Upper lobe of left lung (tissue), 6 donors: Measurements from ENCODE around the gene AJAP1. TPM values are rescaled to one million over a fixed set of nuclear protein-coding genes. Genes with fewer than 3 reads are reported as not detected.
A peak's percentile ranks its signal among the peaks of the same experiment; 100 is the strongest.

ENCODE experiments used
- ATAC-seq, 2 donors: fragments of 200-7000 bp; cut with Tn5 transposase; one replicate each; pipeline ENCODE4 v1.9.1; 2022; ENCODE audit warnings: mild to moderate bottlenecking in 2 of 2, moderate library complexity in 2 of 2; ENCODE audit not compliant: low FRiP score in 2 of 2
- DNase-seq, 2 donors: peaks; one replicate each; pipeline ENCODE4 v3.0.0-alpha.2; 2019 to 2020
- H3K27ac ChIP-seq, 4 donors: fragments of 200-600 bp; sonication (generic); one replicate each; pipeline ENCODE4 v1.5.1; 2016 to 2019
- H3K27me3 ChIP-seq, 4 donors: fragments of 200-600 bp; sonication (generic); one replicate each; pipeline ENCODE4 v1.5.1; 2017 to 2019
- H3K36me3 ChIP-seq, 4 donors: fragments of 200-600 bp; sonication (generic); one replicate each; pipeline ENCODE4 v1.5.1; 2016 to 2019
- H3K4me1 ChIP-seq, 4 donors: fragments of 200-600 bp; sonication (generic); one replicate each; pipeline ENCODE4 v1.5.1; 2018 to 2019
- H3K4me3 ChIP-seq, 4 donors: fragments of 200-600 bp; sonication (generic); one replicate each; pipeline ENCODE4 v1.5.1; 2017 to 2019; ENCODE audit warnings: mild to moderate bottlenecking in 2 of 4, moderate library complexity in 1 of 4
- H3K9me3 ChIP-seq, 4 donors: fragments of 200-600 bp; sonication (generic); one replicate each; pipeline ENCODE4 v1.5.1; 2018 to 2019
- EP300 ChIP-seq, 4 donors: sonication (generic); formaldehyde crosslinking; IDR thresholded peaks; one replicate each; pipeline ENCODE4 v1.5.1; 2017; ENCODE audit warnings: antibody characterized with exemption in 4 of 4, control low read depth in 2 of 4
- POLR2A ChIP-seq, 4 donors: fragments of 450-650 bp; IDR thresholded peaks; one replicate each; pipeline ENCODE4 v1.5.1; 2016 to 2017; ENCODE audit warnings: antibody characterized with exemption in 4 of 4, mild to moderate bottlenecking in 2 of 4
- POLR2AphosphoS5 ChIP-seq, 2 donors: sonication (generic); formaldehyde crosslinking; IDR thresholded peaks; one replicate each; pipeline ENCODE4 v1.5.1; 2017; ENCODE audit warnings: antibody characterized with exemption in 2 of 2
- WGBS, 2 donors: methylation state at CpG; one replicate each; pipeline ENCODE4 v1.1.5; 2017 to 2018; 5-methylcytosine and 5-hydroxymethylcytosine counted together
- total RNA-seq, 6 donors: library from RNA; depleted of rRNA in 4 of 6; stranded (reverse); fragments of >200 nt in 4 of 6; gene quantifications; one replicate each; pipeline versions ENCODE4 v1.1.0 to v1.2.1, GENCODE V29; 2016 to 2021
- TF ChIP-seq, protein P1 (sequence below), 6 experiments: fragments of 450-650 bp in 4 of 6; fragments of 200-600 bp in 2 of 6; sonication (generic) in 2 of 6; IDR thresholded peaks; one replicate each; pipeline ENCODE4 v1.5.1; 2016 to 2019; ENCODE audit warnings: antibody characterized with exemption in 6 of 6
- donor health status: DM: no; HTN: no; CAD: no; lungs with moderate emphysema.
- donor health status: DM: no; HTN: yes; CAD: no; lungs with severe emphysema.

Gene AJAP1
- total RNA-seq, 6 donors from 2014 or later = 0.54 to 4.6 (median 2.9) TPM

DNA sequence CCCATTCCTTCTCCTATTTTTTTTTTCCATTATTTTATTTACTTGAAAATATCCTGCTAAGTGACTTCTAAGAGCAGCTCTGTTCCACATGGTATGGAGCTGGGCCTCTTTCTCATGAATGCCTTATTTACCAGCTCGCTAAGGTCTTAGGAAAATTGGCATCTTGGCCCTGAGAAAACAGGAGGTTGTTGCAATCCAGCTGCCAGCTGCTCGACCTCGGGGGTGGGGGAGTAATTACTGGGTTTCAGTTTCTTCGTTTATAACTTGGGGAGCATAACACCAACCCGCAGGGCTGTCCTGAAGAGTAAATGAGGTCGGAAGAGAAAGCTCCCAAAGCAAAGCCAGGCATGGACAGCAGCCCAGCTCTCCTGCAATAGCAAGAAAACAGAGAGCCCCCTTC, 176.3 kb downstream of the AJAP1 start:
- TF ChIP-seq POLR2A (IDR thresholded peaks at IDR 0.05) (no peak), EP300 (IDR thresholded peaks at IDR 0.05) (no peak), POLR2AphosphoS5 (IDR thresholded peaks at IDR 0.05) (no peak)
- TF ChIP-seq, protein P1, sequence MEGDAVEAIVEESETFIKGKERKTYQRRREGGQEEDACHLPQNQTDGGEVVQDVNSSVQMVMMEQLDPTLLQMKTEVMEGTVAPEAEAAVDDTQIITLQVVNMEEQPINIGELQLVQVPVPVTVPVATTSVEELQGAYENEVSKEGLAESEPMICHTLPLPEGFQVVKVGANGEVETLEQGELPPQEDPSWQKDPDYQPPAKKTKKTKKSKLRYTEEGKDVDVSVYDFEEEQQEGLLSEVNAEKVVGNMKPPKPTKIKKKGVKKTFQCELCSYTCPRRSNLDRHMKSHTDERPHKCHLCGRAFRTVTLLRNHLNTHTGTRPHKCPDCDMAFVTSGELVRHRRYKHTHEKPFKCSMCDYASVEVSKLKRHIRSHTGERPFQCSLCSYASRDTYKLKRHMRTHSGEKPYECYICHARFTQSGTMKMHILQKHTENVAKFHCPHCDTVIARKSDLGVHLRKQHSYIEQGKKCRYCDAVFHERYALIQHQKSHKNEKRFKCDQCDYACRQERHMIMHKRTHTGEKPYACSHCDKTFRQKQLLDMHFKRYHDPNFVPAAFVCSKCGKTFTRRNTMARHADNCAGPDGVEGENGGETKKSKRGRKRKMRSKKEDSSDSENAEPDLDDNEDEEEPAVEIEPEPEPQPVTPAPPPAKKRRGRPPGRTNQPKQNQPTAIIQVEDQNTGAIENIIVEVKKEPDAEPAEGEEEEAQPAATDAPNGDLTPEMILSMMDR (IDR thresholded peaks at IDR 0.05) = no peak
- ATAC-seq (no peak), DNase-seq (no peak)
- Histone ChIP-seq H3K9me3 (no peaks in the 10 kb centered on the region), H3K4me3 (no peak overlapping the region), H3K27ac (no peak overlapping the region), H3K4me1 (no peaks in the 10 kb centered on the region), H3K27me3 (no peaks in the 10 kb centered on the region), H3K36me3 (no peaks in the 10 kb centered on the region)
- 43 to 56% methylated on average over 6 of the region's 6 CpGs for WGBS, 2 donors

DNA sequence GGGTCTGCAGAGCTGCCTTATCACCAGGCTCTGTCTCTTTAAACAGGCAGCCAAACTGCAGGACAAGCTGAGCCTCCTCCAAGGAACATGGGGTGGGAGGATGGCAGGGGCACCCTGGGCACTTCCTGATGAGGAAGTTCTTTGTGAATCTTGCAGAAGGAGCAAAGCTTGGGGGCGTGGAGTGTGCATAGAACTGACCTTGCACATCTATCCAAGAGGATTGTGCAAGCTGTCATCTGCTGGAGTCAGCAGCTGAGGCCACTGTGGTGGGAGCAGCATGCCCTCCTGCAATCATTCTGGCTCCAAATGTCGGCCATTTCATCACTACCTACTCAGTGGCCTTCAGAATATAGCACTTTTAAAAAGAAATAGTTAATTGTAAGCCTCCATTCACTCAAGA, 182.2 kb downstream of the AJAP1 start:
- H3K9me3 ChIP-seq = peaks cover 0 to 2% (median 0%) of the 10 kb centered on the region in 4 donors
- no peaks in the 10 kb centered on the region for H3K27me3 ChIP-seq
- H3K4me3 ChIP-seq = no peak overlapping the region
- ATAC-seq = peak in 1 of 2 donors; percentile 44
- 4 to 33% methylated on average over 2 of the region's 2 CpGs for WGBS, 2 donors
- TF ChIP-seq EP300 (IDR thresholded peaks at IDR 0.05) (no peak), POLR2AphosphoS5 (IDR thresholded peaks at IDR 0.05) (no peak), POLR2A (IDR thresholded peaks at IDR 0.05) (no peak)
- TF ChIP-seq, protein P1 (IDR thresholded peaks at IDR 0.05) = no peak
- H3K4me1 ChIP-seq = no peaks in the 10 kb centered on the region
- H3K27ac ChIP-seq = no peak overlapping the region
- H3K36me3 ChIP-seq = no peaks in the 10 kb centered on the region
- DNase-seq = no peak

GRCh38 chr1:4837031-4837600, 182.7 kb downstream of the AJAP1 start:
- TF ChIP-seq POLR2A (IDR thresholded peaks at IDR 0.05) (no peak), POLR2AphosphoS5 (IDR thresholded peaks at IDR 0.05) (no peak), EP300 (IDR thresholded peaks at IDR 0.05) (no peak)
- TF ChIP-seq, protein P1 (IDR thresholded peaks at IDR 0.05) = no peak
- Histone ChIP-seq H3K27me3 (no peaks in the 10 kb centered on the region), H3K27ac (no peak overlapping the region), H3K4me1 (no peaks in the 10 kb centered on the region), H3K36me3 (no peaks in the 10 kb centered on the region), H3K4me3 (no peak overlapping the region), H3K9me3 (peaks cover 0 to 2% (median 0%) of the 10 kb centered on the region in 4 donors)
- WGBS, 2 donors = 52 to 60% methylated on average over 4 of the region's 4 CpGs
- DNase-seq (no peak), ATAC-seq (no peak)

DNA sequence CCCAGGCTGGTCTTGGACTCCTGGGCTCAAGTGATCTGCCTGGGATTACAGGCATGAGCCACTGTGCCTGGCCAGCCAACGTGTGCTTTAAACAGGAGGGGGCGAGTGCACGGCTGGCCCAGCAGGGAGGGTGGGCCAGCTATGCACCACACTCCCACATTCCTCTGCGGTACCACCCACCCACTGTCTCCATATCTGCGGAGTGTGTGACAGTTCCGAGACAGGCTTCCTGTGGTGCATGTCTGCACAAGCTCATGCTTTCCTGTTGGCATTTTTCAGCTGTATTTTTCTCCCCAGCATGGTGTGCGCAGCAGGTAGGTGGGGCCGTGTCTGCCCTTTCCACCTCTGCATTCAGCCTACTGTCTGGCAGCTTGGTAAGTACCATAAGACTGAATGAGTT, 183.3 kb downstream of the AJAP1 start:
- no peak for ATAC-seq
- no peak for TF ChIP-seq EP300 (IDR thresholded peaks at IDR 0.05)
- no peak for TF ChIP-seq POLR2AphosphoS5 (IDR thresholded peaks at IDR 0.05)
- no peak for TF ChIP-seq POLR2A (IDR thresholded peaks at IDR 0.05)
- TF ChIP-seq, protein P1 (IDR thresholded peaks at IDR 0.05) = no peak
- no peak overlapping the region for H3K4me3 ChIP-seq
- no peak overlapping the region for H3K27ac ChIP-seq
- H3K36me3 ChIP-seq = no peaks in the 10 kb centered on the region
- DNase-seq = peak in 1 of 2 donors; percentile 15
- peaks cover 0 to 2% (median 0%) of the 10 kb centered on the region in 4 donors for H3K9me3 ChIP-seq
- no peaks in the 10 kb centered on the region for H3K4me1 ChIP-seq
- WGBS, 2 donors = 36 to 61% methylated on average over 8 of the region's 8 CpGs
- no peaks in the 10 kb centered on the region for H3K27me3 ChIP-seq

DNA sequence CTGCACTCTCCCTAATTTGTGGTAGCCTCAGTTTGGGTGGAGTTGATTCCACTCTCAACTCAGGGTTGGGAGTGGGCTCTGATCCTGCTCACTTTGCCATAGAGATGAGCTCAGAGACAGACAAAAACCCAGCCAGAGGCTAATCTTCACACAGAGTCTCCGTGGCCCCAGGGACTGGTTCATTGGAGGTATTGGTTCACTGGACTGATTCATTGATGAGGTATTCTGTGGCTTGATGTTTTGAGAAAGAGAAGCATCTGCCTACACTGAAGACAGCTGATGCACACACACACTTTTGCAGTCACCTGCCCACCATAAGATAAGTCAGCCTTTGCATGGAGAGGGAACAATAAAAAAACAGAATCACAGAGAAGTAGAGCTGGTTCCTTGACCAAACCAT, 183.8 kb downstream of the AJAP1 start:
- H3K36me3 ChIP-seq = no peaks in the 10 kb centered on the region
- 94 to 100% methylated on average over 1 of the region's 1 CpG for WGBS, 2 donors
- DNase-seq (no peak), ATAC-seq (no peak)
- no peak overlapping the region for H3K4me3 ChIP-seq
- no peak for TF ChIP-seq EP300 (IDR thresholded peaks at IDR 0.05)
- TF ChIP-seq POLR2AphosphoS5 (IDR thresholded peaks at IDR 0.05) = no peak
- TF ChIP-seq, protein P1 (IDR thresholded peaks at IDR 0.05) = no peak
- TF ChIP-seq POLR2A (IDR thresholded peaks at IDR 0.05) = no peak
- no peaks in the 10 kb centered on the region for H3K27me3 ChIP-seq
- no peaks in the 10 kb centered on the region for H3K4me1 ChIP-seq
- no peak overlapping the region for H3K27ac ChIP-seq
- H3K9me3 ChIP-seq = peaks cover 0 to 2% (median 0%) of the 10 kb centered on the region in 4 donors
